DND-41 (cell line): Measurements from ENCODE around the gene REM2.

Experiments
- CTCF ChIP-seq: IDR thresholded peaks from 2 replicates; pipeline ENCODE4 v1.5.1; 2012; ENCODE audit warnings: borderline replicate concordance, low read length, moderate library complexity, mild to moderate bottlenecking; ENCODE audit not compliant: poor library complexity, severe bottlenecking; ENCODE audit errors: extremely low read depth
- EZH2 ChIP-seq: IDR thresholded peaks from 3 replicates; pipeline ENCODE4 v1.6.1; 2012; ENCODE audit warnings: borderline replicate concordance, low read depth, mild to moderate bottlenecking, moderate library complexity, low read length, inconsistent platforms; ENCODE audit not compliant: severe bottlenecking

- no peak for TF ChIP-seq CTCF
- TF ChIP-seq EZH2 = no peak
These were observed 46.9 kb downstream of the REM2 start for GRCh38 chr14:22929961-22930364.
